ENCODE data around the gene ADGRL3.
A peak's percentile ranks its signal among the peaks of the same experiment; 100 is the strongest.

The ADGRL3 gene

GRCh38 chr4:61201961-61202637 lies 2.0 kb downstream of the ADGRL3 start (continued):
- peak; percentile 86 for TF ChIP-seq PRDM10 (tag by site-specific recombination; IDR thresholded peaks at IDR 0.05)
- TF ChIP-seq GLIS2 (tag by site-specific recombination; IDR thresholded peaks at IDR 0.05), result 0 out of 2 replicates have a peak, but pooled peaks have one; percentile 1
- no peak for TF ChIP-seq SP2 (tag by site-specific recombination; IDR thresholded peaks at IDR 0.05)
- no peak for TF ChIP-seq ZNF621 (tag by site-specific recombination; IDR thresholded peaks at IDR 0.05)
- no peak for TF ChIP-seq GLI4 (tag by site-specific recombination; IDR thresholded peaks at IDR 0.05)

GRCh38 chr4:61202638-61203435 lies 2.7 kb downstream of the ADGRL3 start:
- CTCF ChIA-PET, result interaction anchor here (0.7 to 1.4 kb wide), 3 partner anchors 71 to 398 kb away, joined by 3 read pairs; no protein-coding TSS in a partner anchor
- H3K9me3 ChIP-seq (ENCODE audit: control insufficient read depth, insufficient read depth, low read depth, low read length), result no peaks in the 10 kb centered on the region
- H3K36me3 ChIP-seq (ENCODE audit: control insufficient read depth in 2 of 2, insufficient read depth in 1 of 2, low read length in 2 of 2), result no peaks in the 10 kb centered on the region
- peak overlapping the region; percentile 44; the same call in 1 of the 2 replicates for H3K27ac ChIP-seq (ENCODE audit: extremely low read depth, low read depth, low read length)
- H3K4me1 ChIP-seq (ENCODE audit: control insufficient read depth, insufficient read depth, low read length), result peaks cover 11% of the 10 kb centered on the region
- POLR2A ChIA-PET, result no interaction called here
- peak overlapping the region; percentile 79 for H3K4me3 ChIP-seq (ENCODE audit: low read depth, low read length)
- no peak for TF ChIP-seq ZSCAN23 (tag by site-specific recombination; IDR thresholded peaks at IDR 0.05)
- TF ChIP-seq ZFP37 (tag by site-specific recombination; IDR thresholded peaks at IDR 0.05), result no peak
- no peak for TF ChIP-seq ZNF830 (tag by site-specific recombination; IDR thresholded peaks at IDR 0.05; ENCODE audit: low read depth)
- no peak for TF ChIP-seq ZNF140 (tag by site-specific recombination; IDR thresholded peaks at IDR 0.05)
- no peak for TF ChIP-seq ZNF202 (tag by site-specific recombination; IDR thresholded peaks at IDR 0.05; ENCODE audit: borderline replicate concordance)
- TF ChIP-seq SP7 (tag by site-specific recombination; IDR thresholded peaks at IDR 0.05), result no peak
- peak; percentile 25 for TF ChIP-seq ZBTB26 (tag by site-specific recombination; optimal IDR thresholded peaks at IDR 0.05)
- no peak for TF ChIP-seq ZNF302 (tag by site-specific recombination; IDR thresholded peaks at IDR 0.05; ENCODE audit: low read depth)
- no peak for TF ChIP-seq ZNF704 (tag by site-specific recombination; IDR thresholded peaks at IDR 0.05)
- no peak for TF ChIP-seq ZNF157 (tag by site-specific recombination; IDR thresholded peaks at IDR 0.05)
- no peak for TF ChIP-seq ZNF138 (tag by site-specific recombination; IDR thresholded peaks at IDR 0.05; ENCODE audit: borderline replicate concordance)
- TF ChIP-seq KLF10 (tag by site-specific recombination; IDR thresholded peaks at IDR 0.05), result no peak
- TF ChIP-seq GLIS2 (tag by site-specific recombination; IDR thresholded peaks at IDR 0.05), result peak; percentile 20
- TF ChIP-seq ZBTB7A (tag by site-specific recombination; IDR thresholded peaks at IDR 0.05; ENCODE audit: low read depth), result no peak
- no peak for TF ChIP-seq ZNF610 (tag by site-specific recombination; IDR thresholded peaks at IDR 0.05; ENCODE audit: borderline replicate concordance)
- no peak for TF ChIP-seq ZNF223 (tag by site-specific recombination; IDR thresholded peaks at IDR 0.05)
- TF ChIP-seq ZNF639 (tag by site-specific recombination; IDR thresholded peaks at IDR 0.05), result no peak
- TF ChIP-seq MEIS1 (CRISPR knock-in tag; IDR thresholded peaks at IDR 0.05; ENCODE audit: borderline replicate concordance), result no peak
- TF ChIP-seq ZNF776 (tag by site-specific recombination; IDR thresholded peaks at IDR 0.05; ENCODE audit: borderline replicate concordance), result no peak
- TF ChIP-seq GLI2 (tag by site-specific recombination; IDR thresholded peaks at IDR 0.05; ENCODE audit: borderline replicate concordance, low read depth), result no peak

Measured in HEK293 (cell line).